Measurements from ENCODE around the gene GALNS.

The GALNS gene

GRCh38 chr16:88888461-88889387 is 32.0 kb upstream of the GALNS start:
- no peak for DNase-seq

- DNase-seq, result no peak
Observed at GRCh38 chr16:88888057-88888456, 31.3 kb upstream of the GALNS start.

GRCh38 chr16:88886845-88887521 is 30.2 kb upstream of the GALNS start:
- no peak for DNase-seq

GRCh38 chr16:88886420-88886844 is 29.7 kb upstream of the GALNS start:
- DNase-seq, result no peak

GRCh38 chr16:88885693-88886280 is 29.0 kb upstream of the GALNS start:
- DNase-seq, result no peak

- DNase-seq, result no peak
Observed at GRCh38 chr16:88884569-88885271, 28.0 kb upstream of the GALNS start.

- no peak for DNase-seq
Observed at GRCh38 chr16:88883946-88884345, 27.2 kb upstream of the GALNS start.

- no peak for DNase-seq
Observed at GRCh38 chr16:88883117-88883895, 26.6 kb upstream of the GALNS start.

GRCh38 chr16:88882358-88883030 is 25.7 kb upstream of the GALNS start:
- DNase-seq, result no peak

GRCh38 chr16:88881675-88882357 is 25.1 kb upstream of the GALNS start:
- DNase-seq, result no peak

- no peak for DNase-seq
Observed at GRCh38 chr16:88881007-88881615, 24.4 kb upstream of the GALNS start.

- DNase-seq, result no peak
Observed at GRCh38 chr16:88880226-88881006, 23.7 kb upstream of the GALNS start.

- DNase-seq, result no peak
Observed at GRCh38 chr16:88879788-88880055, 23.0 kb upstream of the GALNS start.

- no peak for DNase-seq
Observed at GRCh38 chr16:88878967-88879787, 22.4 kb upstream of the GALNS start.

GRCh38 chr16:88878356-88878755 is 21.6 kb upstream of the GALNS start:
- no peak for DNase-seq

- no peak for DNase-seq
Observed at GRCh38 chr16:88877564-88878289, 21.0 kb upstream of the GALNS start.

GRCh38 chr16:88876942-88877526 is 20.3 kb upstream of the GALNS start:
- no peak for DNase-seq

- no peak for DNase-seq
Observed at GRCh38 chr16:88875703-88876234, 19.0 kb upstream of the GALNS start.
